ENCODE results near the gene CCDC93.

The CCDC93 gene, protein sequence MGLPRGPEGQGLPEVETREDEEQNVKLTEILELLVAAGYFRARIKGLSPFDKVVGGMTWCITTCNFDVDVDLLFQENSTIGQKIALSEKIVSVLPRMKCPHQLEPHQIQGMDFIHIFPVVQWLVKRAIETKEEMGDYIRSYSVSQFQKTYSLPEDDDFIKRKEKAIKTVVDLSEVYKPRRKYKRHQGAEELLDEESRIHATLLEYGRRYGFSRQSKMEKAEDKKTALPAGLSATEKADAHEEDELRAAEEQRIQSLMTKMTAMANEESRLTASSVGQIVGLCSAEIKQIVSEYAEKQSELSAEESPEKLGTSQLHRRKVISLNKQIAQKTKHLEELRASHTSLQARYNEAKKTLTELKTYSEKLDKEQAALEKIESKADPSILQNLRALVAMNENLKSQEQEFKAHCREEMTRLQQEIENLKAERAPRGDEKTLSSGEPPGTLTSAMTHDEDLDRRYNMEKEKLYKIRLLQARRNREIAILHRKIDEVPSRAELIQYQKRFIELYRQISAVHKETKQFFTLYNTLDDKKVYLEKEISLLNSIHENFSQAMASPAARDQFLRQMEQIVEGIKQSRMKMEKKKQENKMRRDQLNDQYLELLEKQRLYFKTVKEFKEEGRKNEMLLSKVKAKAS

DNA sequence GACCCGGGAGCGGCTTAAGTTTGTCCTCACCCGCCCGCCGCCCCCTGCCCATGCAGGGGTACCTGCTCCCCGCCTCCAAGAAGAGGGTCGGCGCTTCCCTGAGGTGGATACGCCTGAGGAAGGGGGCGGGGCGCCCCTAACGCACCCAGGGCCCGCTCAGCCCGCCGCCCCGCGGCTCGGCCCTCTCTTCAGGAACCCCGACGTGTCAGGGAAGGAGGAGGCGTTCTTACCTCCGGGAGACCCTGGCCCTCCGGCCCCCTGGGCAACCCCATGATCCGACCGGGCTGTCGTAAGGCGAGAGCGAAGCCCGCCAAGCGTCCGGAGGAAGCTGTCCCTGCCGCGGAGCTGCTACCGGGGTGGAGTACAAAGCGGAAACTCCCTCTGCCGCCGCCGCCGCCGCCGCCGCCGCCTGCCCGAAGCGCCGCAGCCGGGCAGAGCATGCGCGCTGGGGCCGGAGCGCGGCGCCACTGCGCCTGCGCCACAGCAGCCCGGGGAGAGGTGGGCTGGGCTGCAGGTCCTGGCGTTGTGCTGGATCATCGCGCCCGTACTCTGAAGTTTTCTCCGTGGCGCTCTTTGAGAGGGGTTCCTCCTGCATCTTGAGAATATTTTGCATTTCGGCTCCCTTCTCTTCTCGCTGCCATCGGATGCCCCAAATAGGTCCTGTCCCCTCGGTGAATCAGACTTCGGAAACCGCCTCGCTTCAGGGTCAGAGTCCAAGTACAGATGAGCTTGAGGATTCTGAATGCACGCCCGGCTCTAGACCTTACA lies at the start of gene CCDC93:
CCDC93 (minus strand) TSS at position 347 of the 768 bp plus-strand sequence; CDS start at position 272, 75 bp downstream.
- DNase-seq, result peak; percentile 89

DNA sequence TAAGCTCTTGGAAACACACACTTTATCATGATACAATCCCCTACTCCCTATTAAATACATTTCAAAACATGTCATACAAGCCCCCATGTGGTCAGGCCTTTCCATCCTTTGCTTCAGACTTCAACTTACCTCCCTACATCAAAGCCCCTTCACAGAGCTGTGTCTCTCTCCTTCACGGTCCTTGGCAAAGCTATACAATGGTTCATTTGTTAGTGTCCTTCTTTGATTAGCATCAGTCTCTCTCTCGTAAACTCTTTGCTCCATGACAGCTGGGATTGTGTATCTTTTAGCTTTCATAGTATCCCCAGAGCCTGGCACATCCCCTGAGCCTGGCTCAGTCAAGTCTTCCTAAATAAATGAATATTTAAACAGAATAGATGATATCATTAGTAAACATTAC lies 48.8 kb upstream of the CCDC93 start:
- DNase-seq, result no peak

DNA sequence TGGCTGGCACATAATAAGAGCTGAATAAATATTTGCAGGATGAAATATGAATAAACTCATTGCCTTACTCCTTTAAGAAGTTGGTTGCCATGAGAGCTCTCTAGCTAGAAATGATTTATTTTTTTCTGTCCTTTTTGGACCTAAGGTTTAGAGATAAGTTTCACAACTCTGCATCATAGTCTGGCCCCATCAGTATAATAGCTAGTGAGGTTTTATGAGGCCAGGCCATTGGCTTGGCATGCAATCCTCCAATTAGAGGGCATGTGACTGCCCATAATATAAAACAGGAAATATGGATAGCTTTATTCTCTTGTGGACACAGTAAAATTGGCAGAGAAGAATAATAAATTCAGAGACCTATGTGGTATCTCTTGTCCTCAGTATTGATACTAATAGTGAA lies 48.2 kb upstream of the CCDC93 start:
- no peak for DNase-seq

DNA sequence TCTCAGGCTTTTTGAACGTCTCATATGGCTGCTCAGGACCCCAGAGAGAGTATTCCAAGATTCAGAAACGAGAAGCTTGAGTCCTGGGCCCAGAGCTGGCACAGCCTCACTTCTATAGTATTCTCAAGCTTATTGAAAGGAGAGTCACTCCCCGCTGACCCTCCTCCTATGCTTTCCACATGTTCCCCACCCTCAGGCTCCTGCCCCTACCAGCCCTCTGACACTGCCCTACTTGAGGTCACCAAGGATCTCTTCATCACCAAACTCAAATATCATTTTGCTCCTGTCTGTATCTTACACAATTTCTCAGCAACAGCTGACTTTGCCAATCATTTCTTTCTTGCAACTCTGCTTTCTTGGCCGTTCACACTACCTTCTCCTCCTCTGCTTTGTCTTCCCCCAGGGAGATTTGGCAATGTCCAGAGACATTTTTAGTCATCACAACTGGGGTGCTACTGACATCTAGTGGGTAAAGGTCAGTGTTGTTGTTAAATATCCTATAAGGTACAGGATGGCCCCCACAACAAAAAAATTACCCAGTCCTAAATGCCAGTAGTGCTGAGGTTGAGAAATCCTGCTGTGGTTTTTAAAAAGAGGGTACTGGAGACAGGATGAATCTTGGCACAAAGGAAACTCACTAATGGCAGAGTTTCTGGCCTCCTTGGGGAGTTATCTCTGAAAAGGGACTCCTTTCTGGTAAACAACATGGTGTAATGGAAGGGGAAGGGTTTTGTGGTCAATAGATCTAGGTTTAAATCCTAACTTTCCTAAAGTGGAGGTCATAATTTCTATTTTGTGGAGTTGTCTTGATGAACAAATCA lies 47.5 kb upstream of the CCDC93 start:
- peak; percentile 11 for DNase-seq

DNA sequence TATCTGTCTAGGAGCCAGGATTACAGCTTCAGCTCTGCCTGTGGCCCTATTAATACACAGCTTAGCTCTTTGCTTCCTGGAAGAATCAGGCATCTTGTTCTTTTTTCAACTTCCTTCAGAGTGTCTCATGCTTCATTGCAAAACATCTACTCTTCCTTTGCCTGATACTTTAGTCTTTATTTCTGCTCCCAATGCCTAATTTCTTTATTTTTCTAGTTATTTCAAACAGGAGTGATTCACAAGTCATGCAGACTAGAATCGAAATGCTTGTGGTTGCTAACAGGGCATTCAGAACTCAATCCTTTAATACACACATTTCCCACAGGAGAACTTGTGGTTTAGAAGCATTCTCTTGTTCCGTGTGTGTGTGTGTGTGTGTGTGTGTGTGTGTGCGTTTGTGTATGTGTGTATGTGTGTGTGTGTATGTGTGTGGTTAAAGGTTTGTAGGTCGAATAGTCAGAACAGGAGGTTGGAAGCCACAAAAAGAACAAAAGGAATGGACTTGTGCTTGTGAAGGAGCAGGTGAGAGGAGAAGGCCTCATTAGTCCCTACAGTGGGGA lies 46.1 kb upstream of the CCDC93 start:
- DNase-seq, result no peak

DNA sequence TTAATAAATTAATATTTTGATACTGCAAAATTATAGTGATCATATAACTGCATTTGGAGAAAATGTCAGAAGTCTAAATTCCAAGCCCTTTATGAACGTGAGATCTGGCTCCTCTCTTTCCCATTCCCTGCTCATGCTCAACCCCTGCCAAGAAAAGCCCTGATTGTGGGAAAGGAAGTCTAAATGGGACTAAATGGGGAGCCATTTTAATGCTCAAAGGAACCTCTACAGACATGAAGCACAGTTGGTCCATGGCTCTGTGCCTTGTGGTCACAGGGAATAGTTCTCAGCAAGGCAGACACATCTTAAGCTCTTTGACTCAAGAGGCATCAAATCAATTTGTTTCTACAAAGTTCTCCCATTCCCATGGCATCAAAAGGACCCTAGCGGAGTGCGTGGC lies 45.1 kb upstream of the CCDC93 start:
- DNase-seq, result no peak

DNA sequence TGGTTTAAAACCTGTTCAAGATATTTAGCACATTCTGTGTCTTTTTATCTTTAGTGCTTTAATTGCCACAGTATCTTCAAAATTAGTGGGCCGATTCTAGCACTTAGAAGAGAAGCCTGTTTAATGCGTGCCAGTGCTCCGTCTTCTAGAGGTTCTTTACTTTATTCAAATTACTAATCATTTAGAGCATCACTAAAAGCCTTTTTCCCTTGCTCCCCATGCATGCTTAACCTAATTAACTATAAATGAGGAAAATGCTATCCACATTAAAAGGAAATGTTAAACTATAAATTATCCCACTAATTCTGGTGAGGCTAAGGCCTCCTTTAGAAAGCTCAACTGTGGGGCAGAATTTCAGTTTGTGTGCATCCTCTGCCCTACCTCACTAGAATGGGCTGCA lies 42.9 kb upstream of the CCDC93 start:
- DNase-seq, result no peak

DNA sequence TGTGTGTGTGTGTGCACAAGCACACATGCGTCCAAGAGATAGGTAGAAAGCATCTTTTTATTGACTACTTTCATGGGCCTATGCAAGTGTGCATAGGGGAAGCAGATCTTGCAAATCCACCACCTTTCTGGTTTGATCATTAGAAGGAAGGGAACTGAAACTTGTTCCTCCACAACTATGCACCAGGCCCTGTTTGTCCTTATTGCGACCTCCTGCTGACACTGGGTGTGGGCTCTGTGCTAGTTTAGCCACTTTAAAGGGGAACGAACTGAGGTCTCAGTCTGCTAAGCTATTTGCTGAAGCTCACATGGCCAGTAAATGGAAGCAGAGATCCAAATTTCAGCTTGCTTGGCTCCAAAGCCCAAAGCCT lies 42.3 kb upstream of the CCDC93 start:
- DNase-seq, result peak; percentile 2

DNA sequence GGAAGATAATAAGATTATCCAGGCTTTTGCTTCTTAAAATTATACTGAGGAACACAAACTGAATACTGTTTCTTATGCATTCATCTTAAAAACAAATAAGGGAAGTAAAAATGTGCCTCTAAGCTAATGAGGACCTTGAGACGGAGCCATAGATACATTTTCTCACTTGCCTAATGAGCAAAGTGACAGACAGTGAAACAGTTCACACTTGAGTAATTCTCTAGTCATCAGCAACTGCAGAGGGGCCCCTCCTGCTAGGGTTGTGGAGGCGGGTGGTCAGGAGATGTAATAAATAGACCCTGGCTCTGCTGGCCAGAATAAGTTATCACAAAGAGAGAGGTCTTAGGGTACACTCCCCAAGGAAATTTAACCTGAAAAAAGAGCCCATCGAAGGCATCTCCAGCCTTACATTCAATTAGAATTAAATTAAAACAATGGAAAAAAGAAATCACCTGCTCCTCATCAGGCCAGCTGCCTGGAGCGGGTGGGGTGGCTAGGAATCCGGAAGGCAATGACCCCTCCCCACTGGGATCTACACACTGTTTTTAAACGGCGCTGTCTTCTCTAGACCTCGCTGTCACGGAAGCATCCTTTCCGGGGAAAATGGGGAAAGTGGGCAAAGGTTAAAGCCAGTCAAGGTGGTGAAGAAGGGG lies 41.8 kb upstream of the CCDC93 start:
- DNase-seq, result no peak

DNA sequence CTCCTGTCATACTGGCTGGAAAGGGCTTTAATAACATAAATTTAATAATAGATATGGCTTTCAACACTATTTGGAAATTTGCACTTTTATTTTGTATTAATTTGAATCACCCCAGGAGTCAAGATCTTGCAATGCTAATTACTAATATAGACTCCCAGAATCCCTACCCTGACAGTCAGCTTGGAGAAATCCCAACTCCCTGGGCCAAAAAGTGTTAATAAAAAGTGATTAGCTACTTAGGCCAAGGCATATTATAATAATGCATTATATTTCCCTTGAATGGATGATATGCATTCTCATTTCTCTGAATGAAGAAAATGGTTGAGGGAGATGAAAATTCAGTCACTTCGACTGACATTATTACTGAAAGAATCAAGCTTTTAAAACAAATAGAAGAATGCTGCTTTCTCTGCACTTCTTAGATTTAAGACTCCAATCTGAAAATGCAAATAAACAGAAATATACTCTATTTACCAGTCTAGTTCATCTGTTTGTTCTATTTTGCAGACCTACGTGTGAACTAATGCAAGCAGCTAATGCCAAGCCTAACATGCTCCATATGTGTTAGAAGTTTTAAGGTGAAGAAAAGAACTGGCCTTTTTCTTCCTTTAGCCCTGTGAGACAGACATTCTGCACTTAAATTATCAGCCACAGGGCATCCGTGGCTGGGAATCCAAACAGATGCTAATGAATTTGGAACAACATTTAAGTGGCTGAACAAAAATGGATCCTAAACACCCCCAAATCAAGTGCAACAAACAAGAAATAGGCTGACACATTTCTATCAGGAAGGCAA lies 40.5 kb upstream of the CCDC93 start:
- no peak for DNase-seq

DNA sequence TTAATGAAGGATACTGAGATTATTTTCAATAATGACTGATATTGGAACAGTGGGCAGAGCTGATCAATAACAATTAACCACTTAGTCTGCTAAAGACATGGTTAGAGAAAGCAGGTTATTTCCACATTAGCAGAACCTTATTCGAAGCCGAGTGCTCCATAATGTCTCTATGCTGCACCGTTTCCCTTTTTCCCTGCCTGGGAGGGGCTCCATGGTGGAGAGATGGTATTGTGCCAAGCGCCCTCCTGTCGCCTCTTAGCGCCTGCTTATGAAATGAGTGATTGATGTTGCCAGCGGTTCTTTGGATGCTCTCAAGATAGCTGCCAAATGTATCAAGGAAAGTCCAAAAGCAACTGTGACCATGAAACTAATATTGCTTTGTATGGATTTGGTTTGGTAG lies 39.8 kb upstream of the CCDC93 start:
- no peak for DNase-seq

DNA sequence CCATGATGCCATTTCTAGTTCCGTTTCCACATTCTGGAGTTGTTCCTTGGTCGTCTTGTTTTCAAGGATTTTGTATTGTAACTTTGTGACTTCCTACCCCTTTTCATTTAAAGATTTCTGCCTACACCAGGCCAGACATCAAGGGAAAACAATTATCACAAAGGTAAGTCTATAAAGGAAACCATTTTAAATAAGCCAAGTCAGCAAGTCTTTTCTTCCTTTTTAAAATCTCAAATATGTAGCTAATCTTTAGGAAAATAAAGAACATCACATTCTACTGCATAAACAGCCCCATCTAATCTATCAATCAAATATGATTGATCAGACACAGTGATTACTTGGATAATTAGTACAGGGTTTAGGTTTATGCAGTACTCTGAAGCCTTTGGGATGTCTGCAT lies 38.6 kb upstream of the CCDC93 start:
- DNase-seq, result no peak

DNA sequence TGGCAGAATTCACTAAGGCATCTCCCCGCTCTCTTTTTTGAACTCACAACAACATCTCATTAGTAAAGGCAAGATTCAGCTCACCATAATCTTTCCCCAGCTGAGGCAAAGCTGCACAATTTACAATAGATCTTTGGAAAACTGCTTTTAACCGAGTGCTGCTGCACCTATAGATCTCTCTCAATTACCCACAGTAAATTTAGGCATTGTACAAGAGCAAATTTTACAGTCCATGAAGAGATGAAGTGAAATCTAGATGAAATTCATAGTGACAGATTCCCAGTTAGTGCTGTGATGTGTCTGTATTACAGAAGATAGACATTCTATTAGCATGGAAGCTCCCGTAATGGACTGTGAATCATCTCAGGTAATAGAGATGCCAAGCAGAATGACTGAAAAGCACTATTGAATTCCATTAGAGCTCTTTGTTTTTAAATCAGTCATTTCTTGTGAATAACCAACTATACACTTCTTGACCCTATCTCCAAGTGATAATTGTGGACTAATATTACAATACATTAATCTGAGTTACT lies 38.0 kb upstream of the CCDC93 start:
- no peak for DNase-seq

DNA sequence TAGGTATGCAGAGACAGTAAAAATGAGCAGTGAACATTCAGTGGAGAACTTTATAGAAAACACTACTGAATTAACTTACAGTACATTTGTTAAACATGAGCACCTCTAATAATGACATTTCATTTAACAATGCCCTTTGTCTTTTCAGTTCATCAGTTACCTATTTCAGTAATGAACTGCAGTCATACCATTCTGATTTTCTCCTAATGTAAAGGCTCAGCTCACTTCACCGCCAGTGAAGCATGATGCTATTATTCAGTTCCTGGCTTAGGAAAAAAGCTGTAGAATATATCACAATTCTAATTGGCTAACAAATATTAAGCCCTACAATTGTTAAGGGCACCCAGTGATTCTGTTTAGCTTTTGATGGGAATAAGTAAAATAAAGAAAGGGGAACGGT lies 37.1 kb upstream of the CCDC93 start:
- no peak for DNase-seq

DNA sequence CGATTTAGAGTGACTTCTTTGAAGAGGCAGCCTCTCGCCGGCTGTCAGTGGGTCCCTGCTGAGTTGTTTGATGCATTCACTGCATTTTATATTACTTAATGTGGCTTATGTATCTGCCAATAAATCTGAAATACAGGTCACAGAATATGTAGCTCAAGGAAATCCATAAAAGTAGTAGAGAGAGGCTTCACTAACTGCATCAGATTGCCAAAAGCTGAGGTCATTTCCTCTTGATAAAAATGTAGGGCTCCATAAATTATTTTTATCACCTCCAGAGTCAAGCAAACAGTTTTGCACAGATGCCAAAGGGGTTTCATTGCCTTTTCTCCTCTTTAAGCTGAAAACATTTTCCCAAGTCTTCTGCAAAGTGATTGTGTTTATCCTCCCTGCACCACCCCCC lies 36.5 kb upstream of the CCDC93 start:
- no peak for DNase-seq

DNA sequence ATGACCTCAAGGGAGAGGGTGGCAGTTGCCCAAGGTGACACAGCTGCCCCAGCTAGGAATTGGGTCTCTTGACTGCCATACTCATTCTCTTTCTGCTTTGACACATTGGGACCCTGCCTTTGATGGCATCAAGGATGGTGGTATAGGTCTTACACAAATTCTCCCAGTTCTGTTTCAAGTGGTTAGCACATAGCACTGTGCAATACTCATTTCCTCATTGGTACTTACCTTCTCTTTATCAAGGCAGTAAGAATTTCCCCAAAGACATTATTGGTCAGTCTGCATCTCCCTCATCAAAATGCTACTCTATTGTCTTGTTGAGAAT lies 35.9 kb upstream of the CCDC93 start:
- DNase-seq, result no peak

DNA sequence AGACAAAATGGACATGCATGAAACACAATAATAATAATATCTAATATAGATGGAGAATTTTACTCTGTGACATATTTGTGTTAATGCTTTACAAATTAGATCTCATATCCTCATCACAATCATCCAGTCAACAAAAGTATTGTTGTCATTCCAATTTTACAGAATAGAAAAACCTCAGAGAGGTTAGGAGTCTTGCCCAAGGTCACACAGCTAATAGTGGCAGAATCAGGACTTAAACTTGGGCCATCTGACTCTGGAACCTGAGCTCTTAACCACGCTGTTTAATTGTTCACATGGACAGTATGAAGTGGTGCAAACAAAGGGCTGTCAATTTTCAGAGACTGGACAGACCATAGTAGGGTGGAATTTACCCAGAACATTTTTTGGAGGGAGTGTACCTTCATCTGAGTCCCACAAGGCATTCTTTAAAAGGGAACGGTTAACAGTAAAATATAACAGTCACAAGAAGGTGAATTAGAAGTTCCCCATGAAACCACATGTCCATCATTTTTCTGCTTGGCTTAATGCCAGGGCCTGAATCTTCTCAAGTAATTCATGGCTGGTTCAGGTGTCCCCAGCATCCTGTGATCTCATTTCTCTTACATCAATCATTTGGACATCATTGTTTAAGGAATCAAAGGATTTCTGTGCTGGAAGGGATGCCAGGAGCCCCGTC lies 35.4 kb upstream of the CCDC93 start:
- no peak for DNase-seq

DNA sequence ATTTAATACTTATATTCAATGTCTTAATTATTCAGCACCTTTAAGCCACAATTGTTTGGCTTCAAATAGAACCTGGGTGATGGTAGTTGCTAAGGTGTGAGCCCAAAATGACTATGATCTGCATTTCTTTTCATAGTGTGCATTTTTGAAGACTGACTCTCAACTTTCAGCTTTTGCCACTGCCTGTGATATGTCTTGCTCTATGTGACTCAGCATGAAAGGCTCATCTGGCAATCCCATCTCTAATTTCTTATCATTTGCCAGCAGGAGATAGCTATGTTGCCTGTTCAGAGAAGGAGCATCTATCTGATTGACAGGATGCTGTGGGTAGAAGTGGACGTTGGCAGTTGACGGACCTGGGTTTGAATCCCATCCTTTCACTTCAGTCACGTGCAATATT lies 34.5 kb upstream of the CCDC93 start:
- DNase-seq, result no peak

DNA sequence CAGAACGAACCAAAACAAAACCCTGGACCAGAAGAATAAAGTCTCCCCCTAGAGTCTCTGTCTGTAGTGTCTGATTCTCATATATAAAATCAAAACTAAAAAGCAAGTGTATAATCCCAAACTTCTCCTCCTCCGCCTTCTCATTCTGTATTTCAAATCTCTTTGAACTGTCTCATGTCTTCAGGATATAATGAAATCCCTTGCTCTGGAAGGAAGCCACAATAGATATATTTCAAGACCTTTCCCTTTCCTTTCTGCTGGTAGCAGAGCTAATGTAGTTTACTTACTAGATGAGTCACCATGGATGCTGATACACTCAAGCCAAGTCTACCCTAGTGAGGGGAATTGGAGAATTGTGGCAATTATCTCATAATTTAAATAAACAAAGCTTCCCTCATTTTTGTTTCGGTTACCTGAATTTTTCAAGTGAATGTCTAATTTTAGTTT lies 33.5 kb upstream of the CCDC93 start:
- DNase-seq, result no peak

DNA sequence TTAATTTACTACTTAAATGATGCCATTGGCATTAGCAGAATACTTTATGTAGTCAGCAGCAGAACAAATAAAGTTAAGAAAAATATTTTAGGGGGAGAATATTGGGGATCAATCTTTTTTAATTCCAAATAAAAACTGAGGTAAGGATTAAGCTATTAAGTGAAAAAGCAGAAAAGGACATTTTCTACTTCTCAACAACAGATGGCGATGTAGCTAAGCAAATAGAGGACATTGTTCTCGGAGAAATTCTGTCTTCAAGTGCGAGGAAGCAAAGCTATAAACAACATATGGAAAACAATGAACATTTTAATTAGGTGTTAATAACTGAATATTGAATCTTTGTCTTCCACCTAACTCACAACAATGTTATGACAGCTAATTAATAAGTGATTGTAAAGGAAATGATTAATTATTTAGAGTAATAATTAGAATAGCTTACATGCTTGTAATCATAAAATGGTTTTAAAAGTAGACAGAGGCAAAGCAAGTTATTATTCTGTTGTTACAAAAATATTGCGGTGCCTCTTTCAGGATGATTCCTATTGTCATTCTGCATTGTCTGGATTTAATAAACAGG lies 32.9 kb upstream of the CCDC93 start:
- DNase-seq, result peak; percentile 38
